ENCODE results near the gene CPD. TPM values are rescaled to one million over a fixed set of nuclear protein-coding genes. Genes with fewer than 3 reads are reported as not detected.

CPD gene
- total and polyA plus RNA-seq, 5 donors from 2014 or later = 6.5 to 40.2 (median 8.5) TPM

DNA sequence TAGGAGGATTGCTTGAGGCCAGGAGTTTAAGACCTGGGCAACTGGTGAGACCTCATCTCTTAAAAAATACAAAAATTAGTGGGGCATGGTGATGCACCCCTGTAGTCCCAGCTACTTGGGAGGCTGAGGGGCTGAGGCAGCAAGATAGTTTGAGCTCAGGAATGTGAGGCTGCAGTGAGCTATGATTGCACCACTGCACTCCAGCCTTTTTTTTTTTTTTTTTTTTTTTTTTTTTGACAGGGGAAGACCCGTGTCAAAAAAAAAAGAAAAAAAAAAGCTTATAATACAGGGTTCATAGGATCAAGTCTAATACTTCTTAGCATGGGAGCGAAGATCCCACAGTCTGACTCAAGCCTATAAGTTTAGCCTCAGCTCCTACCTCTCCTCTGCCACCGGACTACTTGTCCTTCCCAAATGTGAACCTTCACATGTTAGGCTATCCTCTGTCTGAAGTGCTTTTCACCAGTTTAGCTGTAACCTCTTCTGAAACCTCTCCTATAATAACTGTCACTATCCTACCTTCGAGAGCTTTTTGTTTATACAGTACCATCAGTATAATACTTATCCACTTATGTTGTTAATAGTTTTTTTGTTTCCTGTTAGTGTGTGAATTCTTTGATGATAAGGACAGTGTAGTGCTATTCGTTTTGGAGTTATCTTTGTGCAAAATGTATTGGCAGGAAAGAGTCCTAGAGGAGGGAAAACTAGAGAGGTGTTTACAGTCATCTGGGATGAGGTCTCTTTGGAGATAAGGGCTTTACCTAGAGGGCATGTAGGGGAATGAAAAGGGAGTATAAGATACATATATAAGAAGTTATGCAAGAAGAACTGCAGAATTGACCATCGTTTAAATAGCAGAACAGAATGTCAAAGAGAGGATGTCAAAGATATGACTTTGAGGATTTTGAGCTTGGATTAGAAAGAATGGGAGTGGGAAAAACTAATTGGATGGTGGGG is 15.5 kb downstream of the CPD start:
- H3K27ac Mint-ChIP-seq = no peak overlapping the region
- H3K4me3 ChIP-seq (ENCODE audit: low read depth, low read length) = no peak overlapping the region

DNA sequence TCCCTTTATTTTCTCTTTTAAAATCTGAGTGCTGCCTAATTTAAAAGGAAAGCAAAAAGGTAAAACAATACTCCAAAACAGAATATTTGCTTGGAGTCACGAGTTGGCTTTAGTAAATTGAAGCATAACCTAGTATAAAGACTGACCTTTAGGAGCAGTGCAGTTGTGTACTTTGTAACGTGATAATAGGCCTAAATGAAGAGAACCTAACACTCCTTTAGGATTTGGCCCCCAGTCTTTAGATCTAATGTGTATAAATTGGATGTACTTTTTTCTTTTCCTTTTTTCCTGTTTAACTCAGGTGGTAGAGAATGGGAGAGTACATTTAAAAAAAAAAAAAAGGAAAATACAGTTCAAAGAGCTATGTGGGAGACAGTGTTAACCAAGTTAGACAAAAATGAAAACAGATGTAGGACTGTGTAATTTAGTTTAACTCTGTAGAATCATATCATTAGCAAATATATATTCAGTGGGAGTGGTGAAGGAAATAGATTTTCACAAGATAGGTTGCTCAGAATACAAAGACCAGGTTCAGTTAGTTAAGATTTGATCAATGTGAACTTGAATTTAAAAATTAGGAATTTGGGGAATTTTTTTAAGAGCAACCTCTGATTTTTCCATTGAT is 16.8 kb downstream of the CPD start:
- H3K36me3 Mint-ChIP-seq = peaks cover 15% of the 10 kb centered on the region
- no peaks in the 10 kb centered on the region for H3K9me3 Mint-ChIP-seq
- H3K27ac ChIP-seq (ENCODE audit: insufficient read depth, low read length, poor library complexity, severe bottlenecking) = no peak overlapping the region
- H3K4me1 ChIP-seq (ENCODE audit: control insufficient read depth, insufficient read depth, low read length, poor library complexity, severe bottlenecking) = no peaks in the 10 kb centered on the region
- H3K4me3 Mint-ChIP-seq = no peak overlapping the region
- H3K36me3 ChIP-seq (ENCODE audit: control insufficient read depth, insufficient read depth, low read length) = peaks cover 5% of the 10 kb centered on the region
- H3K4me1 Mint-ChIP-seq = peaks cover 13 to 27% (median 16%) of the 10 kb centered on the region in 4 donors
- peak overlapping the region in 1 of 3 donors; percentile 70 for H3K27ac Mint-ChIP-seq
- no peaks in the 10 kb centered on the region for H3K27me3 ChIP-seq (ENCODE audit: control insufficient read depth, insufficient read depth, low read length)
- H3K9me3 ChIP-seq (ENCODE audit: control insufficient read depth in 2 of 2, low read length in 2 of 2) = no peaks in the 10 kb centered on the region
- H3K4me3 ChIP-seq (ENCODE audit: low read depth, low read length) = no peak overlapping the region
- H3K27me3 Mint-ChIP-seq = peaks cover 4% of the 10 kb centered on the region
- no peak for ATAC-seq (ENCODE audit: low read depth in 2 of 2)
- DNase-seq = no peak

More for the DNA sequence above, 15.5 kb downstream of the CPD start:
- no peaks in the 10 kb centered on the region for H3K4me1 ChIP-seq (ENCODE audit: control insufficient read depth, insufficient read depth, low read length, poor library complexity, severe bottlenecking)
- H3K9me3 ChIP-seq (ENCODE audit: control insufficient read depth in 2 of 2, low read length in 2 of 2) = no peaks in the 10 kb centered on the region
- no peaks in the 10 kb centered on the region for H3K9me3 Mint-ChIP-seq
- H3K4me3 Mint-ChIP-seq = no peak overlapping the region
- H3K27me3 Mint-ChIP-seq = peaks cover 4% of the 10 kb centered on the region
- peaks cover 13 to 22% (median 17%) of the 10 kb centered on the region in 4 donors for H3K4me1 Mint-ChIP-seq
- H3K36me3 ChIP-seq (ENCODE audit: control insufficient read depth, insufficient read depth, low read length) = peaks cover 5% of the 10 kb centered on the region
- peaks cover 16% of the 10 kb centered on the region for H3K36me3 Mint-ChIP-seq
- H3K27ac ChIP-seq (ENCODE audit: insufficient read depth, low read length, poor library complexity, severe bottlenecking) = no peak overlapping the region
- no peaks in the 10 kb centered on the region for H3K27me3 ChIP-seq (ENCODE audit: control insufficient read depth, insufficient read depth, low read length)
- no peak for DNase-seq
- ATAC-seq (ENCODE audit: low read depth in 2 of 2) = no peak

DNA sequence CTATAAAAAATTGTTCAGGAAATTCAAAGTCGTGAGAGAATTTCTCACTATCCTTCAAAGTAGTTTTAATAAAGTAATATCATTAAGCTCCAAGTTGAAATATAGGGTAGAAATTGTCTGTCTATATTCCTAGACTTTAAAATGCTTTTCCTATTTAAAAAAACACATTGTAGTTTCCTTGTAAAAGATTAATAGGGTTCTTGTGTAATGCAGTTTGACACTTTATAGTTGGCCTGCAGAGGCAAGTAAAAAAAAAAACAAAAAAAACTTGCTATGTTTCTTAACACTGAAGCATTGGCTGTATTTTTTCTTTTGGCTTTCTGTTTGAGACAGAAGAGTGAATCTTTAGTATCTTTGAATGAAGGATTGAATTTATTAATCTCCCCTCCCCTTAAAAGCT is 17.4 kb downstream of the CPD start:
- Mint-ChIP-seq H3K27ac (no peak overlapping the region), H3K36me3 (peaks cover 15% of the 10 kb centered on the region), H3K27me3 (peaks cover 2% of the 10 kb centered on the region), H3K4me3 (no peak overlapping the region), H3K4me1 (peaks cover 13 to 27% (median 18%) of the 10 kb centered on the region in 4 donors), H3K9me3 (no peaks in the 10 kb centered on the region)
- Histone ChIP-seq H3K9me3 (ENCODE audit: control insufficient read depth in 2 of 2, low read length in 2 of 2) (no peaks in the 10 kb centered on the region), H3K4me3 (ENCODE audit: low read depth, low read length) (no peak overlapping the region), H3K27ac (ENCODE audit: insufficient read depth, low read length, poor library complexity, severe bottlenecking) (no peak overlapping the region), H3K4me1 (ENCODE audit: control insufficient read depth, insufficient read depth, low read length, poor library complexity, severe bottlenecking) (no peaks in the 10 kb centered on the region), H3K36me3 (ENCODE audit: control insufficient read depth, insufficient read depth, low read length) (peaks cover 5% of the 10 kb centered on the region), H3K27me3 (ENCODE audit: control insufficient read depth, insufficient read depth, low read length) (no peaks in the 10 kb centered on the region)
- DNase-seq (no peak), ATAC-seq (ENCODE audit: low read depth in 2 of 2) (no peak)

DNA sequence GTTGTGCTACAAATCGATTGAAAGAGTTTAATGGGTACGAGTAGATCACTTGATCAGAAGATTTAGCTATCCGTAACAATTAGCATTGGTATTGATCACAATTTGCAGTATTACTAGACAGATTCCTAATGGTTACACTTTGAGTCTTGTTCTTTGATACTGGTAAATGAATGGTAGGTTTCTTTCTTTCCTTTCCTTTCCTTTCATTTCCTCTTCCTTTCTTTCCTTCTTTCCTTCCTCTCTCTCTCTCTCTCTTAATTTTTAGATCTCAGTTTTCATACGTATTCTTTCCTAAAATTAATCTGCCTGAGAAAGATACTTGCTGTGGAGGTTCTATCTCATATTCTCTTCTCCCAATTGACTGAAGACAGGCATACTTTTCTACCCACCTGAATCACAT is 17.9 kb downstream of the CPD start:
- ATAC-seq (ENCODE audit: low read depth in 2 of 2) (no peak), DNase-seq (no peak)
- Mint-ChIP-seq H3K9me3 (no peaks in the 10 kb centered on the region), H3K27ac (no peak overlapping the region), H3K4me3 (no peak overlapping the region), H3K36me3 (peaks cover 16% of the 10 kb centered on the region), H3K27me3 (no peaks in the 10 kb centered on the region), H3K4me1 (peaks cover 13 to 27% (median 19%) of the 10 kb centered on the region in 4 donors)
- Histone ChIP-seq H3K4me3 (ENCODE audit: low read depth, low read length) (no peak overlapping the region), H3K36me3 (ENCODE audit: control insufficient read depth, insufficient read depth, low read length) (peaks cover 5% of the 10 kb centered on the region), H3K27me3 (ENCODE audit: control insufficient read depth, insufficient read depth, low read length) (no peaks in the 10 kb centered on the region), H3K9me3 (ENCODE audit: control insufficient read depth in 2 of 2, low read length in 2 of 2) (no peaks in the 10 kb centered on the region), H3K27ac (ENCODE audit: insufficient read depth, low read length, poor library complexity, severe bottlenecking) (no peak overlapping the region), H3K4me1 (ENCODE audit: control insufficient read depth, insufficient read depth, low read length, poor library complexity, severe bottlenecking) (no peaks in the 10 kb centered on the region)

DNA sequence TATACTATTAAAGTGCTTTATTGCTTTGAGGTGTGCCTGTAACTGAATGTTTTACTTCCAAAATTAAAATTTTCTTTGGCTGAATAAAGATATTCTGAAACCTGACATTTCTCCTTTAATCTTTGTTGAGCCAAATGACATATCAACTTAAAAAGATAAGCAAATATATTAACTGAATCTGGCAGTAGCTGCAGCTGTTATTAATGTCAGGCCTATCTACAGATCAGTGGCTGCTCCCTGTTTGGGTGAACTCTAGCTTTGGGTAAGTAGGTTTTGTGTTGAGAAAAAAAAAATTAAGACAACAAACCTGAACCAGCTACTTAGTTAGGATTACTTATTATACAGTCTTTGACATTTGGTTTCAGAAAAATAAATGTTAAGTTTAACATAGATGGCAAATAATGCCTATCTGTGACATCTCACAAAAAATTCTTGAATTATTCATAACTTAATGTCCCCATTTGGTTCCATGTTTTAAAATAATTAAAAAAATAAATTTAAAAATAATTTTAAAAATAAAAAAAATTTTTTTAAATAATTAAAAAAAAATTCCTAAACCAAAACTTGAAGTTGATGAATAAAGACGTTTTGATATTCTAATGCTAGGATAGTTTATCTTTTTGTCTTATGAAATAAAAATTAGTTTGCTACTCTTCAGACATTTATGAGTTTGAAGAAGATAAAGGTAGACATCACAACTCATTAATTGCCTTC is 19.8 kb downstream of the CPD start:
- Histone ChIP-seq H3K9me3 (ENCODE audit: control insufficient read depth in 2 of 2, low read length in 2 of 2) (no peaks in the 10 kb centered on the region), H3K4me3 (ENCODE audit: low read depth, low read length) (no peak overlapping the region), H3K27ac (ENCODE audit: insufficient read depth, low read length, poor library complexity, severe bottlenecking) (no peak overlapping the region), H3K36me3 (ENCODE audit: control insufficient read depth, insufficient read depth, low read length) (no peaks in the 10 kb centered on the region), H3K27me3 (ENCODE audit: control insufficient read depth, insufficient read depth, low read length) (no peaks in the 10 kb centered on the region), H3K4me1 (ENCODE audit: control insufficient read depth, insufficient read depth, low read length, poor library complexity, severe bottlenecking) (no peaks in the 10 kb centered on the region)
- H3K27me3 Mint-ChIP-seq = no peaks in the 10 kb centered on the region
- peaks cover 22% of the 10 kb centered on the region for H3K36me3 Mint-ChIP-seq
- H3K4me1 Mint-ChIP-seq = peaks cover 14 to 21% (median 19%) of the 10 kb centered on the region in 4 donors
- no peak overlapping the region for H3K4me3 Mint-ChIP-seq
- H3K9me3 Mint-ChIP-seq = no peaks in the 10 kb centered on the region
- H3K27ac Mint-ChIP-seq = no peak overlapping the region
- no peak for DNase-seq
- no peak for ATAC-seq (ENCODE audit: low read depth in 2 of 2)

DNA sequence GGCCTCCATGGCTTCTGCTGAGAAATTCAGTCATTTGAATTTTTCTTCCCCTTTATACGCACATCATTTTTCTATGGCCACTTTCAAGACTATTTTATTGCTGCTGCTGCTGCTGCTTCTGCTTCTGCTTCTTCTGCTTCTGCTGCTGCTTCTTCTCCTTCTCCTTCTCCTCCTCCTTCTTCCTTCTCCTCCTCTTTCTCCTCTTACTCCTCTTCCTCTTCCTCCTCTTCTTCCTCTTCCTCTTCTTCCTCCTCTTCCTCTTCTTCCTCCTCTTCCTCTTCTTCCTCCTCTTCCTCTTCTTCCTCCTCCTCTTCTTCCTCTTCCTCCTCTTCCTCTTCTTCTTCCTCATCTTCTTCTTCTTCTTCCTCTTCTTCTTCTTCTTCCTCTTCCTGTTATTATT is 22.4 kb downstream of the CPD start:
- Histone ChIP-seq H3K27ac (ENCODE audit: insufficient read depth, low read length, poor library complexity, severe bottlenecking) (no peak overlapping the region), H3K4me1 (ENCODE audit: control insufficient read depth, insufficient read depth, low read length, poor library complexity, severe bottlenecking) (no peaks in the 10 kb centered on the region), H3K9me3 (ENCODE audit: control insufficient read depth in 2 of 2, low read length in 2 of 2) (no peaks in the 10 kb centered on the region), H3K4me3 (ENCODE audit: low read depth, low read length) (no peak overlapping the region), H3K36me3 (ENCODE audit: control insufficient read depth, insufficient read depth, low read length) (no peaks in the 10 kb centered on the region), H3K27me3 (ENCODE audit: control insufficient read depth, insufficient read depth, low read length) (no peaks in the 10 kb centered on the region)
- Mint-ChIP-seq H3K36me3 (peaks cover 26% of the 10 kb centered on the region), H3K9me3 (no peaks in the 10 kb centered on the region), H3K27ac (peak overlapping the region in 2 of 3 donors; percentile 20 to 48), H3K27me3 (no peaks in the 10 kb centered on the region), H3K4me1 (peaks cover 5 to 15% (median 13%) of the 10 kb centered on the region in 4 donors), H3K4me3 (no peak overlapping the region)
- no peak for ATAC-seq (ENCODE audit: low read depth in 2 of 2)
- no peak for DNase-seq

DNA sequence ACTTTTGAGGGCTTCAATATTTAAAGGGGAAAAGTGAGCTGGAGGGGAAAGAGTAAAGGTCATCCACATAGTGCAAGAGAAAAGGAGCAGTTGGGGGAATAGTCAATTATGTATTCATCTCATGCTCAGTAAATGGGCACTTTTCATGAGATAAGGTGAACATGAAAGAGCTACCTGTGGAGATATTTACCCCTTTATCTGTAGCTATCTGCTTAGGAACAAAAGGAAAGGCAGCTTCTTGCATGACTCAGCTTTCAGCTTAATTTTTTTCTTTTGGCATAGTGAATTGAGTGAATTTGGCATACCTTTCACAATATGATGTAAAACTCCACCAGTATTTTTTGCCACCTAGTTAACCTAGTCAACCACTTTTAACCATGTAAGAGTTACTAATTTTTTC is 26.4 kb downstream of the CPD start:
- H3K27ac Mint-ChIP-seq = no peak overlapping the region
- no peak for ATAC-seq (ENCODE audit: low read depth in 2 of 2)

More for the DNA sequence above, 26.4 kb downstream of the CPD start:
- H3K27me3 ChIP-seq (ENCODE audit: control insufficient read depth, insufficient read depth, low read length) = no peaks in the 10 kb centered on the region
- H3K36me3 ChIP-seq (ENCODE audit: control insufficient read depth, insufficient read depth, low read length) = no peaks in the 10 kb centered on the region
- Mint-ChIP-seq H3K4me3 (no peak overlapping the region), H3K4me1 (peaks cover 11 to 28% (median 17%) of the 10 kb centered on the region in 4 donors), H3K9me3 (peaks cover 0 to 3% (median 0%) of the 10 kb centered on the region in 7 donors), H3K36me3 (peaks cover 32% of the 10 kb centered on the region), H3K27me3 (no peaks in the 10 kb centered on the region)
- no peak for DNase-seq
- H3K9me3 ChIP-seq (ENCODE audit: control insufficient read depth in 2 of 2, low read length in 2 of 2) = no peaks in the 10 kb centered on the region
- H3K4me1 ChIP-seq (ENCODE audit: control insufficient read depth, insufficient read depth, low read length, poor library complexity, severe bottlenecking) = no peaks in the 10 kb centered on the region
- H3K27ac ChIP-seq (ENCODE audit: insufficient read depth, low read length, poor library complexity, severe bottlenecking) = no peak overlapping the region
- H3K4me3 ChIP-seq (ENCODE audit: low read depth, low read length) = no peak overlapping the region

Measured in CD4-positive, CD25-positive, alpha-beta regulatory T cell (primary cell).